ENCODE results near the gene ASPSCR1. TPM values are rescaled to one million over a fixed set of nuclear protein-coding genes. Genes with fewer than 3 reads are reported as not detected.

Gene ASPSCR1
- total and polyA plus RNA-seq, 2 of the 13 experiments (the other 11 are each of a cell fraction or from before 2014, with no cell fraction given), result 274 to 314 TPM

DNA sequence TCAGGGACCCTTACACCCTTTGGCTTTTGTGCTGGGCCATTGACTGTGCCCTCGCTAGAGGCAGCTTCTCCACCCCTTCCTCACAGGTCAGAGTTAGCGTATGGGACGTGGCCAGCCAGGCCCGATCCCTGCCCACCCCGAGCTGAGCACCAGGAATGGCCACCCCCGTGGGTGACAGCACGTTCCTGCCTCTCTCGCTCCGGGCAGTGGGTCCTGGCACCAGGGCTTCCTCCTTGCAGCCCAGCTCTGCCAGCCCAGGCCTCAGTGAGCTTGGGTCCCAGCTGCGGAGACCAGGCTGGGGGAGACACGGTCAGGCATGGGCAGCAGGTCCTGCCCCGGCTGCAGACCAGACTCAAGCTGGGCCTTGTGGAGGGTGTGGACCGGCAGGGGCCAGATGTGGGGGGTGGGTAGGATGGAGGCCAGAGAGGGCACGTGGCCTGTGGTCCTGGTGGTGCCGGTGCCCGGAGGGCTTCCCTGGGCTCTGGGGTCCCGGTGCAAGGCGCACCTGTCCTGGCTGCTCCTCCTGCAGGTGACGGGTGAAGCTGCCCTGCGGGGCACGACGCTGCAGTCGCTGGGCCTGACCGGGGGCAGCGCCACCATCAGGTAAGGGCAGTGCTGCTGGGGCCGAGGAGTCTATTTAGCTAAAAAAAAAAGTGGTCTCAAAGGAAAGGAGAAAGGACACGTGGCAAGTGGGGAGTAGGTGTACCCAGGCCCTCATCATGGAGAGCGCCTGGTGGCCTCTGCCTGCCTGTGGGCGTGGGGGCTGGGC is 18.2 kb downstream of the ASPSCR1 start (continued):
- TF ChIP-seq, protein P1, sequence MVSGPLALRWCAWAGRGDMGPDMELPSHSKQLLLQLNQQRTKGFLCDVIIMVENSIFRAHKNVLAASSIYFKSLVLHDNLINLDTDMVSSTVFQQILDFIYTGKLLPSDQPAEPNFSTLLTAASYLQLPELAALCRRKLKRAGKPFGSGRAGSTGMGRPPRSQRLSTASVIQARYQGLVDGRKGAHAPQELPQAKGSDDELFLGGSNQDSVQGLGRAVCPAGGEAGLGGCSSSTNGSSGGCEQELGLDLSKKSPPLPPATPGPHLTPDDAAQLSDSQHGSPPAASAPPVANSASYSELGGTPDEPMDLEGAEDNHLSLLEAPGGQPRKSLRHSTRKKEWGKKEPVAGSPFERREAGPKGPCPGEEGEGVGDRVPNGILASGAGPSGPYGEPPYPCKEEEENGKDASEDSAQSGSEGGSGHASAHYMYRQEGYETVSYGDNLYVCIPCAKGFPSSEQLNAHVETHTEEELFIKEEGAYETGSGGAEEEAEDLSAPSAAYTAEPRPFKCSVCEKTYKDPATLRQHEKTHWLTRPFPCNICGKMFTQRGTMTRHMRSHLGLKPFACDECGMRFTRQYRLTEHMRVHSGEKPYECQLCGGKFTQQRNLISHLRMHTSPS (CRISPR knock-in tag; IDR thresholded peaks at IDR 0.05; ENCODE audit: low read depth), result peak; percentile 88; the same call in 1 of the 2 replicates
- TF ChIP-seq ZNF510 (CRISPR knock-in tag; IDR thresholded peaks at IDR 0.05; ENCODE audit: low read depth) (peak; percentile 84; the same call in 1 of the 2 replicates), ZBTB42 (CRISPR knock-in tag; IDR thresholded peaks at IDR 0.05) (0 out of 2 replicates have a peak, but pooled peaks have one; percentile 31), MAFG (CRISPR knock-in tag; IDR thresholded peaks at IDR 0.05) (no peak), ARHGAP35 (CRISPR knock-in tag; IDR thresholded peaks at IDR 0.05; ENCODE audit: borderline replicate concordance) (peak; percentile 45), MXD4 (CRISPR knock-in tag; IDR thresholded peaks at IDR 0.05) (0 out of 2 replicates have a peak, but pooled peaks have one; percentile 20), FIP1L1 (IDR thresholded peaks at IDR 0.05; ENCODE audit: borderline replicate concordance, insufficient read depth, low read depth, low read length) (no peak), ZIK1 (CRISPR knock-in tag; IDR thresholded peaks at IDR 0.05; ENCODE audit: borderline replicate concordance, low read depth) (peak; percentile 34; the same call in 1 of the 2 replicates), ZNF577 (CRISPR knock-in tag; IDR thresholded peaks at IDR 0.05; ENCODE audit: borderline replicate concordance, low read depth) (no peak), RORA (CRISPR knock-in tag; IDR thresholded peaks at IDR 0.05) (no peak), ZNF883 (CRISPR knock-in tag; IDR thresholded peaks at IDR 0.05; ENCODE audit: not compliant biosample characterization) (peak; percentile 94), MEF2D (CRISPR knock-in tag; IDR thresholded peaks at IDR 0.05) (peak; percentile 60; the same call in 1 of the 2 replicates), ZNF576 (CRISPR knock-in tag; IDR thresholded peaks at IDR 0.05) (peak; percentile 66; the same call in 1 of the 2 replicates), ZNF224 (CRISPR knock-in tag; IDR thresholded peaks at IDR 0.05) (peak; percentile 79; the same call in 1 of the 2 replicates), CEBPB (IDR thresholded peaks at IDR 0.05; ENCODE audit: borderline replicate concordance, low read depth, low read length) (no peak), ZNF652 (CRISPR knock-in tag; IDR thresholded peaks at IDR 0.05; ENCODE audit: borderline replicate concordance, low read depth) (peak; percentile 21; the same call in 1 of the 2 replicates), ZC3H4 (CRISPR knock-in tag; IDR thresholded peaks at IDR 0.05; ENCODE audit: borderline replicate concordance) (peak; percentile 99), ZNF414 (CRISPR knock-in tag; IDR thresholded peaks at IDR 0.05) (peak; percentile 53; the same call in 1 of the 2 replicates)
- TF ChIP-seq, protein P2, sequence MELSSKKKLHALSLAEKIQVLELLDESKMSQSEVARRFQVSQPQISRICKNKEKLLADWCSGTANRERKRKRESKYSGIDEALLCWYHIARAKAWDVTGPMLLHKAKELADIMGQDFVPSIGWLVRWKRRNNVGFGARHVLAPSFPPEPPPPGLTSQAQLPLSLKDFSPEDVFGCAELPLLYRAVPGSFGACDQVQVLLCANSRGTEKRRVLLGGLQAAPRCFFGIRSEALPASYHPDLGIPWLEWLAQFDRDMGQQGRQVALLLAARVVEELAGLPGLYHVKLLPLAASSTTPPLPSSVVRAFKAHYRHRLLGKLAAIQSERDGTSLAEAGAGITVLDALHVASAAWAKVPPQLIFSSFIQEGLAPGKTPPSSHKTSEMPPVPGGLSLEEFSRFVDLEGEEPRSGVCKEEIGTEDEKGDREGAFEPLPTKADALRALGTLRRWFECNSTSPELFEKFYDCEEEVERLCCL (CRISPR knock-in tag; IDR thresholded peaks at IDR 0.05; ENCODE audit: borderline replicate concordance), result peak; percentile 20; the same call in 1 of the 2 replicates
- TF ChIP-seq, protein P3, sequence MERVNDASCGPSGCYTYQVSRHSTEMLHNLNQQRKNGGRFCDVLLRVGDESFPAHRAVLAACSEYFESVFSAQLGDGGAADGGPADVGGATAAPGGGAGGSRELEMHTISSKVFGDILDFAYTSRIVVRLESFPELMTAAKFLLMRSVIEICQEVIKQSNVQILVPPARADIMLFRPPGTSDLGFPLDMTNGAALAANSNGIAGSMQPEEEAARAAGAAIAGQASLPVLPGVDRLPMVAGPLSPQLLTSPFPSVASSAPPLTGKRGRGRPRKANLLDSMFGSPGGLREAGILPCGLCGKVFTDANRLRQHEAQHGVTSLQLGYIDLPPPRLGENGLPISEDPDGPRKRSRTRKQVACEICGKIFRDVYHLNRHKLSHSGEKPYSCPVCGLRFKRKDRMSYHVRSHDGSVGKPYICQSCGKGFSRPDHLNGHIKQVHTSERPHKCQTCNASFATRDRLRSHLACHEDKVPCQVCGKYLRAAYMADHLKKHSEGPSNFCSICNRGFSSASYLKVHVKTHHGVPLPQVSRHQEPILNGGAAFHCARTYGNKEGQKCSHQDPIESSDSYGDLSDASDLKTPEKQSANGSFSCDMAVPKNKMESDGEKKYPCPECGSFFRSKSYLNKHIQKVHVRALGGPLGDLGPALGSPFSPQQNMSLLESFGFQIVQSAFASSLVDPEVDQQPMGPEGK (CRISPR knock-in tag; IDR thresholded peaks at IDR 0.05), result peak; percentile 66
